GM18867 (cell line): Measurements from ENCODE around the gene GIPC2.
A peak's percentile ranks its signal among the peaks of the same experiment; 100 is the strongest.
"Not testable (repeated sequence)": the region's sequence is repeated elsewhere in the genome, so short reads cannot be mapped to it uniquely, and the experiment has no call there.

Experiments
- ATAC-seq: cut with Tn5 transposase; IDR thresholded peaks from one replicate; pipeline ENCODE4 v1.9.1; 2021; ENCODE audit warnings: mild to moderate bottlenecking, moderate library complexity; ENCODE audit not compliant: unreplicated experiment

Gene GIPC2

GRCh38 chr1:78091886-78092285, 46.1 kb downstream of the GIPC2 start:
- ATAC-seq = no peak

GRCh38 chr1:78092643-78093042, 46.9 kb downstream of the GIPC2 start:
- no peak for ATAC-seq

GRCh38 chr1:78093560-78093959, 47.8 kb downstream of the GIPC2 start:
- ATAC-seq = no peak

DNA sequence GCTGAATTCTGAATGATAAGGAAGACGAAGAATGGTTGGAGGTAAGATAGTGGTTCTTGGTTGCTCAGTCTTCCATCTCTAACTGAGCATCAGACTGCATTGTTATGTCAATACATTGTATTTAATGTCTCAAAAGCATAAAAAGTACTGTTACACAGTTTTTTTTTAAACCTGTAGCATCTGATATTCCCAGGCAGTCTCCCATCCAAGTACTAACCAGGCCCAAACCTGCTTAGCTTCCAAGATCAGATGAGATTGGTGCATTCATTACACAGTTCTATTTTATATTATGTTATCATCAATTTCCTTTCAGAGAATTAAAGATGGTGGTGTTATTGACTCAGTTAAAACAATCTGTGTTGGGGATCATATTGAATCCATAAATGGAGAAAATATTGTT, 48.9 kb downstream of the GIPC2 start:
- ATAC-seq = no peak

- no peak for ATAC-seq
These were observed 49.8 kb downstream of the GIPC2 start for GRCh38 chr1:78095593-78095992.

- ATAC-seq = no peak
These were observed 50.3 kb downstream of the GIPC2 start for GRCh38 chr1:78096017-78096416.

- no peak for ATAC-seq
These were observed 51.2 kb downstream of the GIPC2 start for GRCh38 chr1:78096976-78097375.

DNA sequence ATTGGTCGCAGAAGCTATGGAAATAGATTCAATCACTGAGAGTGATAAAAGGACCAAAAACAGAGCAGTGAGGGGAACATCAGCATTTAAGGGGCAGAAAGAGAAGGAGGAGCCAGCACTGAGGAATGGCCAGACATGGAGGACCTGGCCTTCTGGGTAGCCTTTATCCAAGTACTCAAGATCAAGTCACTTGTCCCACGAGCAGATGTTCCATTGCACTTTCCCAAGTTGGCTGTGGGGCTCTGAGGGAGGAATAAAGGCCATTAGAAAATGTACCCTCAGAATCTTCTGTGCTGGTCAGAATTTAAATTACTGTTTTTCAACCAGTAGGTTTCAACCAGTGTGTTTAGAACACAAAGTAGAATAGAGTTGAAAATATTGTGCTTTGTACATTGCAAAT, 55.3 kb downstream of the GIPC2 start:
- ATAC-seq = no peak

GRCh38 chr1:78101514-78101913, 55.7 kb downstream of the GIPC2 start:
- no peak for ATAC-seq

DNA sequence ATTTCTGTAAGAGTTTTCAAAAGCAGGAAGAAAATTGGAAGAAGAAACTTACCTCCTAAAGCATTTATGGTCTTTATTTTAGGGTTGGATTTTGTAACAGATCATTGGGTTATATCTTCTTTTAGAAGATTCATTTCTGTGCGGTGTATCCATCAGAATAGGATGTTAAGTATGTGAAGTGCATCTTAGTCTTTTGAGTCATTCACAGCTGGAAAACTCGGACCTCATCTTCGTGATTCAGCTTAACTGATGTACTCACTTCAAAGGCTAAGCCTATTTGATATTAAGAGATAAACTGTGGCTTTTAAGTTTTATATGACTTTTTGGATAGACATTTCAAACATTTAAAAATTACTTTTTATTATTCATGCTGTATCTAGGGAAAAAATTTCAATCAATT, 56.3 kb downstream of the GIPC2 start:
- ATAC-seq = no peak

DNA sequence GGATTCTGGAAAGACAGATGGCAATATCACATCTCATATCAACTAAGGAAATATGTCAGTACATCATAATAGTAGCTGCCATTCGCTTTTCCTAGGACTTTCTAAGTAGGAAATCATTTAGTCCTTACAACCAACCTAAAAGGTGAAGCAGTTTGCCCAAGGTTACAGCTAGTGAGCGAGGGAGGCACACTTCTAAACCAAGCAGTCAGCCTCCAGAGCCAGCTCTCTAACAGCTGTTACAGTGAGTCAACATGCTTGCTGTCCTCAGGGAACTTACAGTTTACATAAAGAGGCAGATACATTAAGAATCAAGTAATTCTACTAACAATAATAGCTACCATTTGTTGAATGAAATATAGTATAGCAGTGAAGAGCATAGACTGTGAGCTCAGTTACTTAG, 57.1 kb downstream of the GIPC2 start:
- ATAC-seq = no peak

- no peak for ATAC-seq
These were observed 58.6 kb downstream of the GIPC2 start for GRCh38 chr1:78104322-78104721.

- ATAC-seq = not testable (repeated sequence)
These were observed 63.9 kb downstream of the GIPC2 start for GRCh38 chr1:78109659-78110058.

- ATAC-seq = no peak
These were observed 67.6 kb downstream of the GIPC2 start for GRCh38 chr1:78113156-78113916.

DNA sequence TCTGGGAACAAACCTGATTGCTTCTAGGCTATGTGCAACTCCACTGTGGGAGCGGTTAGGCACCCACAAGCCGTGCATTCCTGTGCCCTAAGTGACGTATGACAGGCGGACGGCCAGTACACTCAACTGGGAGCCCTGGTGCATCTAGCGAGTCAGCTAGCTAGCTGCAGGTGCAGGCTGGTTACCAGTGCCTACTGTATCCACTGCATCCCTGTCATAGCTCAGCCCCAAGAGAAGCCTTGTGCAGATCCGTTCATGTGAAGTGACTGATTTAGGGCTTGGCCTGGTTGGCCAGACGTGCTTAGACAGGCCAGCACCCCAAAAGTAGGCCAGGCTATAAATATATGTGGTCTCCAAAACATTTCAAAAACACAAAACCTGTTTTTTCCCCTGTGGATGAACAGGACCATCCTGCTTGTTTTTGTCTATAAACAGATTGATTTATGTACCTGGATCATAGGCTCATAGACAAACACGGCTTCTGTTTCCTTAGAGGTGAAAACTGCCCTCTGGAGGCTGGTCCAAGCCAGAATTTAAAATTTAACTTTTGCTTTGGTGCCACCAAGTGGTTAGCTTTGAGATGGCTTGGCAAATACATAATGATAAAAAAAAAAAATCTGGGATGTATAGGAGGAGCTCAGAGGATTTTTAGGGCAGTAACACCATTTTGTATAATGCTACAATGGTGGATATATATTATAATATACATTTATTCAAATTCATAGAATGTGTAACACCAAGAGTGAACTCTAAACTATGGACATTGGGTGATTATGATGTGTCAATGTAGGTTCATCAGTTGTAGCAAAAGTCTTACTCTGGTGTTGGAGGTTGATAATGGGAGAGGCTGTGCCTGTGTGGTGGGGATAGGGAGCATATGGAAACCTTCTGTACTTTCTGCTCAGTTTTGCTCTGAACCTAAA, 68.5 kb downstream of the GIPC2 start:
- peak; percentile 93 for ATAC-seq

GRCh38 chr1:78120485-78120884, 74.7 kb downstream of the GIPC2 start:
- not testable (repeated sequence) for ATAC-seq

DNA sequence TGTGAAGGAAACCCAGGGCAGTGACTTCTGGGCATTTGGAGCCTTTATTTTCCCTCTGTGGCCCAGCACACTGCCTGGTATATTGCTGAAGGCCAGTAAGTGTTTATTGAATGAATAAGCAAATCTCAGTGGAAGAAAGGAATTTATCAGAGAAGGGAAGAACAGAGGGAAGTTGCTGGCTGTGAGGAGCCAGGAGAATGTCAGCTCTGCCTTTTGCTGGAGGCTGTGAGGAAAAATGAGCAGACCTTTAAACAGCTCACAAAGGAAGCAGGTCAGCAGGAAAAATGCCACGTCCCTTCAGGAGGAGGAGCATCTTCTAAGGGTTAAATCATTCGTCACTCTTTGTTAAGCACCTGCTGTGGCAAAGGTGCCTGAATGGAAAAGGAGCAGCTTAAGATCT, 75.9 kb downstream of the GIPC2 start:
- no peak for ATAC-seq

DNA sequence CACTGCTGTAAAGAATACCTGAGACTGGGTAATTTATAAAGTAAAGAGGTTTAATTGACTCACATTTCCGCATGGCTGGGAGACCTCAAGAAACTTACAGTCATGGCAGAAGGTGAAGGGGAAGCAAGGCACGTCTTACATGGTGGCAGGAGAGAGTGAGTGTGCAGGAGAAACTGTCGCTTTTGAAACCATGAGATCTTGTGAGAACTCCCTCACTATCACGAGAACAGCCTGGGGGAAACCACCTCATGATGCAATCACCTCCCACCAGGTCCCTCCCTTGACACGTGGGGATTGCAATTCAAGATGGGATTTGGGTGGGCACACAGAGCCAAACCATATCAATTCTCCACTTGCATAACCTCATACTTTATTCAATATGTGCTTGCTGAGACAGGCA, 76.6 kb downstream of the GIPC2 start:
- ATAC-seq = no peak

- no peak for ATAC-seq
These were observed 80.7 kb downstream of the GIPC2 start for GRCh38 chr1:78126506-78126905.

DNA sequence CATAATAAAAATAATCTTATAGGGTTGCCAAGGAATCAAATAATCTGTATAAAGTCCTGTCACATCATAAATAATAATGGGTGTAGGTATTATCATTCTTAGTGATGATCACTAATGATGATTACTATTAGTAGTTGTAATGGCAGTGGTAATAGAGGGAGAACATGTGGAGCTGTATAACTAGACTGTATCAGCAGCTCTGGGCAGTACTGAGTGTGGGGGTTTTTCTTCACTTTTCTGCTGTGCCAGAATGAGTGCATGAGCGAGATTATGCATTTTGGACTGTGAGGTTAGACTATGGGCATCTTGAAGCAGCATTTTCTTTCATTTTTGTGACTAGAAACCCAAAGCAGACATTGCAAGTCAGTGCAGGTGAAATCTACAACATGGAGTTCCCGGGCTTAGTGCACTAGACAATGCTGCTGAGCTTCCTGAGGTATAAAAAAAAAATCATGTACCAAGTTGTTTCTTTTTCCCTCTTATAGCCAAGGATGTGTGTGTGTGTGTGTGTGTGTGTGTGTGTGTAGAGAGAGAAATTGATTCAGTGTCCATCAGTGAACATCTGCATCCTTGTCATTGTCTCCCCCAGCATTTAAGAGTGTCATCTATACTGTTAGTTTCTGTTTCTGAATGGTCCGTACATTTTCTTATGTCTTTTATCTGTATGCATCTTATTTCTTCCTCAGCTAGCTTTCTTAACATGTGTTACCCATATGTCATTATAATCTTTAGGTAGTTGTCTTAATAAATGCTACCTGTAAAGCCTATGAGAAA, 86.6 kb downstream of the GIPC2 start:
- ATAC-seq = peak; percentile 50

DNA sequence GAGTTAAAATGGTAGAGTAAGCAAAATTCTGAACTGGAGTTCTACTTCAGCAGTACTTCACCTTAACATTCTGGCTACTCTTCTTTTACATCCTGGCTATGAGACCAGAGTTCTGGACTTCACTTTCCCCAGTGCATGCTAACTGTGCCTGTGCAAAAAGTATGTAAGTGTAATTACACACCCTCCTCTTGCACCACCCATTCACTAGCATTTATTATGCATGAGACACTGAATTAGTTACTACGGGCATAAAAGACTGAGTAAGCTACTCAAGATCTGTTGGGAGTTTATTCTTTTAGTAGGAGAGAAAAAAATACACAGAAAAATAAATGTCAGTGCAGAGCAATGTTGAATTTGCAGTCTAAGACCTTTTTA, 87.2 kb downstream of the GIPC2 start:
- ATAC-seq = peak; percentile 29
